Neural progenitor cell (in vitro differentiated cells): Measurements from ENCODE around the gene PRDX2. TPM values are rescaled to one million over a fixed set of nuclear protein-coding genes. Genes with fewer than 3 reads are reported as not detected.

ENCODE experiments used
- DNase-seq: peaks from one replicate; pipeline ENCODE4 v3.0.0-alpha.2; 2016; ENCODE audit warnings: low spot score
- H2AFZ ChIP-seq: fragments of 200-600 bp; sonication (generic); replicated peaks from 2 replicates; pipeline ENCODE4 v1.6.1; 2016; ENCODE audit warnings: antibody characterized with exemption
- H3F3A ChIP-seq: fragments of 200-600 bp; sonication (generic); 2 replicates; pipeline ENCODE4 v1.6.1; 2016; ENCODE audit warnings: antibody characterized with exemption, low read depth
- H3K27ac ChIP-seq: fragments of 200-600 bp; sonication (generic); 2 replicates; pipeline ENCODE4 v1.5.1; 2016; ENCODE audit warnings: mild to moderate bottlenecking
- H3K27me3 ChIP-seq: fragments of 200-600 bp; sonication (generic); 2 replicates; pipeline ENCODE4 v1.6.1; 2016; ENCODE audit warnings: mild to moderate bottlenecking, moderate library complexity
- H3K36me3 ChIP-seq: fragments of 200-600 bp; sonication (generic); 2 replicates; pipeline ENCODE4 v1.5.1; 2016
- H3K4me1 ChIP-seq: fragments of 200-600 bp; sonication (generic); 2 replicates; pipeline ENCODE4 v1.6.1; 2016; ENCODE audit warnings: mixed run types
- H3K4me2 ChIP-seq: fragments of 200-600 bp; sonication (generic); 2 replicates; pipeline ENCODE4 v1.6.1; 2016
- H3K4me3 ChIP-seq: fragments of 200-600 bp; sonication (generic); 2 replicates; pipeline ENCODE4 v1.5.1; 2016
- H3K79me2 ChIP-seq: fragments of 200-600 bp; sonication (generic); 2 replicates; pipeline ENCODE4 v1.6.1; 2016; ENCODE audit warnings: low read depth
- H3K9ac ChIP-seq: fragments of 200-600 bp; sonication (generic); 2 replicates; pipeline ENCODE4 v1.6.1; 2016
- H3K9me3 ChIP-seq: fragments of 200-600 bp; sonication (generic); 2 replicates; pipeline ENCODE4 v1.5.1; 2016; ENCODE audit warnings: low read depth
- H4K20me1 ChIP-seq: fragments of 200-600 bp; sonication (generic); 2 replicates; pipeline ENCODE4 v1.6.1; 2016; ENCODE audit warnings: low read depth
- H3K27ac Mint-ChIP-seq: 3 replicates; pipeline ENCODE4 v1.8.0; 2021; ENCODE audit warnings: mixed read lengths
- H3K27me3 Mint-ChIP-seq: 2 replicates; pipeline ENCODE4 v1.8.0; 2022; ENCODE audit warnings: low read depth, mild to moderate bottlenecking, inconsistent platforms, moderate library complexity, mixed read lengths; ENCODE audit not compliant: insufficient read depth
- H3K36me3 Mint-ChIP-seq: 3 replicates; pipeline ENCODE4 v1.8.0; 2021; ENCODE audit warnings: mixed read lengths
- H3K4me1 Mint-ChIP-seq: 3 replicates; pipeline ENCODE4 v1.8.0; 2021; ENCODE audit warnings: mixed read lengths
- H3K4me3 Mint-ChIP-seq: 3 replicates; pipeline ENCODE4 v1.8.0; 2021; ENCODE audit warnings: mild to moderate bottlenecking, moderate library complexity, mixed read lengths
- H3K9me3 Mint-ChIP-seq: 3 replicates; pipeline ENCODE4 v1.8.0; 2020; ENCODE audit warnings: mixed read lengths
- CTCF ChIP-seq: fragments of 200-600 bp; sonication (generic); IDR thresholded peaks from 2 replicates; pipeline ENCODE4 v1.5.1; 2017; ENCODE audit warnings: antibody characterized with exemption, mild to moderate bottlenecking
- EZH2 ChIP-seq: fragments of 200-600 bp; sonication (generic); IDR thresholded peaks from 2 replicates; pipeline ENCODE4 v1.6.1; 2017; ENCODE audit warnings: antibody characterized with exemption, mild to moderate bottlenecking, moderate library complexity
- EZH2phosphoT487 ChIP-seq: fragments of 200-600 bp; sonication (generic); IDR thresholded peaks from 2 replicates; pipeline ENCODE4 v1.6.1; 2017; ENCODE audit warnings: antibody characterized with exemption
- total RNA-seq: library from RNA; depleted of rRNA; stranded (reverse); fragments of >200 nt; gene quantifications from 2 replicates; pipeline ENCODE4 v1.2.3, GENCODE V29; 2015; ENCODE audit warnings: low replicate concordance

Gene PRDX2
- total RNA-seq, 1 donor from 2014 or later, result 463 TPM

GRCh38 chr19:12802267-12803106, 887 bp upstream of the PRDX2 start:
- Mint-ChIP-seq H3K27me3 (peaks cover 6% of the 10 kb centered on the region), H3K4me3 (peak overlapping the region; percentile 94), H3K27ac (no peak overlapping the region), H3K36me3 (peaks cover 3% of the 10 kb centered on the region), H3K4me1 (peaks cover 28% of the 10 kb centered on the region), H3K9me3 (no peaks in the 10 kb centered on the region)
- Histone ChIP-seq H3K36me3 (no peaks in the 10 kb centered on the region), H3K27me3 (peaks cover 12% of the 10 kb centered on the region), H3F3A (peaks cover 31% of the 10 kb centered on the region), H4K20me1 (peaks cover 12% of the 10 kb centered on the region), H3K79me2 (peaks cover 35% of the 10 kb centered on the region), H3K4me2 (peak overlapping the region; percentile 95), H3K4me3 (peak overlapping the region; percentile 83), H3K9me3 (no peaks in the 10 kb centered on the region), H2AFZ (peak overlapping the region; percentile 83), H3K27ac (no peak overlapping the region), H3K4me1 (peaks cover 10% of the 10 kb centered on the region), H3K9ac (no peak overlapping the region)
- no peak for DNase-seq
- TF ChIP-seq EZH2phosphoT487 (no peak), CTCF (no peak), EZH2 (no peak)

GRCh38 chr19:12800923-12801465, 606 bp downstream of the PRDX2 start:
- Histone ChIP-seq H3K27me3 (peaks cover 12% of the 10 kb centered on the region), H3K27ac (no peak overlapping the region), H2AFZ (peak overlapping the region; percentile 83), H3K79me2 (peaks cover 25% of the 10 kb centered on the region), H3K9me3 (no peaks in the 10 kb centered on the region), H3K9ac (peak overlapping the region; percentile 81), H4K20me1 (peaks cover 19% of the 10 kb centered on the region), H3K4me1 (peaks cover 9% of the 10 kb centered on the region), H3K36me3 (no peaks in the 10 kb centered on the region), H3K4me2 (peak overlapping the region; percentile 95), H3K4me3 (peak overlapping the region; percentile 83), H3F3A (peaks cover 44% of the 10 kb centered on the region)
- Mint-ChIP-seq H3K27me3 (peaks cover 3% of the 10 kb centered on the region), H3K36me3 (peaks cover 7% of the 10 kb centered on the region), H3K9me3 (no peaks in the 10 kb centered on the region), H3K4me1 (peaks cover 21% of the 10 kb centered on the region), H3K4me3 (peak overlapping the region; percentile 94), H3K27ac (no peak overlapping the region)
- TF ChIP-seq EZH2 (no peak), EZH2phosphoT487 (no peak), CTCF (no peak)
- peak; percentile 70 for DNase-seq

DNA sequence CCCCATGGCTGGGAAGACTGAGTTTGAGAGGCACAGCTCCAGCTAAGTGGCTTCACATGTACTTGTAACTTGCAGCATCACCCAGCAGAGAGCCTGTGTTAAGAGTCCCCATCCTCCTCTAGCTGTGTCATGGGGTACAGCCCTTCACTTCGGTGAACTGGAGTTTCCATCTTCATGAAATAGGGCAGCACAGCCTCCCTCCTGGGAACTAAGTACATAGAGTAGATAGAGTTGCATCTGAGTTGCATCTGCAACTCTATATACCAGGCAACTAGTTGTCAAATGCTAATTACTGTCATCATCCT, 1.2 kb downstream of the PRDX2 start:
- Histone ChIP-seq H3K27me3 (peaks cover 12% of the 10 kb centered on the region), H4K20me1 (peaks cover 22% of the 10 kb centered on the region), H3K4me1 (peaks cover 12% of the 10 kb centered on the region), H3K79me2 (peaks cover 25% of the 10 kb centered on the region), H3K4me3 (peak overlapping the region; percentile 83), H3K27ac (no peak overlapping the region), H3K4me2 (peak overlapping the region; percentile 95), H3K36me3 (no peaks in the 10 kb centered on the region), H3F3A (peaks cover 49% of the 10 kb centered on the region), H2AFZ (no peak overlapping the region), H3K9ac (peak overlapping the region; percentile 81), H3K9me3 (no peaks in the 10 kb centered on the region)
- TF ChIP-seq EZH2 (no peak), EZH2phosphoT487 (no peak), CTCF (no peak)
- H3K9me3 Mint-ChIP-seq, result no peaks in the 10 kb centered on the region
- peak overlapping the region; percentile 94 for H3K4me3 Mint-ChIP-seq
- peaks cover 2% of the 10 kb centered on the region for H3K27me3 Mint-ChIP-seq
- H3K27ac Mint-ChIP-seq, result no peak overlapping the region
- no peak for DNase-seq
- peaks cover 22% of the 10 kb centered on the region for H3K4me1 Mint-ChIP-seq
- peaks cover 7% of the 10 kb centered on the region for H3K36me3 Mint-ChIP-seq
